T-helper 2 cell treated with Interferon-gamma antibody and Interleukin-4, amounts not matched to agents 100 ng/mL and 5 ng/mL, for 36 hours (primary cell): ENCODE results near the gene PRKAR1B. TPM values are rescaled to one million over a fixed set of nuclear protein-coding genes. Genes with fewer than 3 reads are reported as not detected.

Source experiments
- intact Hi-C: fragments of 100-400 bp; cut with micrococcal nuclease; formaldehyde crosslinking; loops from one replicate; pipeline ENCODE4 v1.15.1; 2023
- total RNA-seq: library from RNA; stranded (reverse); gene quantifications from 2 replicates; pipeline ENCODE4 v1.2.3, GENCODE V29; 2022

PRKAR1B gene
- total RNA-seq, 1 donor from 2014 or later: 32.7 TPM

GRCh38 chr7:593324-594115 lies 133.6 kb downstream of the PRKAR1B start:
- intact Hi-C loops: no loop called here

GRCh38 chr7:591856-592628 lies 135.0 kb downstream of the PRKAR1B start:
- intact Hi-C loops: no loop called here

GRCh38 chr7:590731-591551 lies 136.1 kb downstream of the PRKAR1B start:
- intact Hi-C loops: no loop called here

GRCh38 chr7:589781-590575 lies 137.1 kb downstream of the PRKAR1B start:
- intact Hi-C loops: no loop called here

- intact Hi-C loops: no loop called here
These were observed 139.3 kb downstream of the PRKAR1B start for GRCh38 chr7:587767-588166.

- intact Hi-C loops: no loop called here
These were observed 140.6 kb downstream of the PRKAR1B start for GRCh38 chr7:586494-586893.

GRCh38 chr7:585873-586272 lies 141.2 kb downstream of the PRKAR1B start:
- intact Hi-C loops: loop anchor here (2.0 kb wide), 2 partner anchors 63 to 141 kb away; partner anchors contain the start of genes DNAAF5 and PRKAR1B

GRCh38 chr7:585229-585711 lies 141.8 kb downstream of the PRKAR1B start:
- intact Hi-C loops: loop anchor here (2.0 kb wide), 2 partner anchors 62 to 142 kb away; partner anchors contain the start of genes DNAAF5 and PRKAR1B

GRCh38 chr7:584820-585219 lies 142.3 kb downstream of the PRKAR1B start:
- intact Hi-C loops: loop anchor here (1.0 to 2.0 kb wide), 4 partner anchors 19 to 142 kb away; partner anchors contain the start of genes DNAAF5 and PRKAR1B

- intact Hi-C loops: loop anchor here (1.0 to 2.0 kb wide), 4 partner anchors 20 to 143 kb away; partner anchors contain the start of genes DNAAF5 and PRKAR1B
These were observed 143.0 kb downstream of the PRKAR1B start for GRCh38 chr7:584122-584465.

GRCh38 chr7:583410-584121 lies 143.5 kb downstream of the PRKAR1B start:
- intact Hi-C loops: loop anchor here (1.0 to 2.0 kb wide), 4 partner anchors 21 to 143 kb away; partner anchors contain the start of genes DNAAF5 and PRKAR1B

GRCh38 chr7:582931-583330 lies 144.2 kb downstream of the PRKAR1B start:
- intact Hi-C loops: no loop called here

- intact Hi-C loops: no loop called here
These were observed 144.8 kb downstream of the PRKAR1B start for GRCh38 chr7:582081-582835.

- intact Hi-C loops: no loop called here
These were observed 148.7 kb downstream of the PRKAR1B start for GRCh38 chr7:578386-578785.

- intact Hi-C loops: no loop called here
These were observed 149.2 kb downstream of the PRKAR1B start for GRCh38 chr7:577741-578370.

GRCh38 chr7:577278-577665 lies 149.8 kb downstream of the PRKAR1B start:
- intact Hi-C loops: no loop called here

GRCh38 chr7:576524-577277 lies 150.4 kb downstream of the PRKAR1B start:
- intact Hi-C loops: no loop called here
